Stimulated activated CD4-positive, alpha-beta T cell treated with anti-CD3 and anti-CD28 coated beads, TNF-alpha, amount 100 ng/mL, for 48 hours (primary cell): ENCODE data around the gene HP1BP3.

Experiments used
- DNase-seq, 3 donors: peaks; one replicate each; pipeline ENCODE4 v3.0.0-alpha.2; 2020; ENCODE audit warnings: low read depth in 3 of 3

Gene HP1BP3

GRCh38 chr1:20711285-20712214 is 75.6 kb downstream of the HP1BP3 start:
- no peak for DNase-seq

DNA sequence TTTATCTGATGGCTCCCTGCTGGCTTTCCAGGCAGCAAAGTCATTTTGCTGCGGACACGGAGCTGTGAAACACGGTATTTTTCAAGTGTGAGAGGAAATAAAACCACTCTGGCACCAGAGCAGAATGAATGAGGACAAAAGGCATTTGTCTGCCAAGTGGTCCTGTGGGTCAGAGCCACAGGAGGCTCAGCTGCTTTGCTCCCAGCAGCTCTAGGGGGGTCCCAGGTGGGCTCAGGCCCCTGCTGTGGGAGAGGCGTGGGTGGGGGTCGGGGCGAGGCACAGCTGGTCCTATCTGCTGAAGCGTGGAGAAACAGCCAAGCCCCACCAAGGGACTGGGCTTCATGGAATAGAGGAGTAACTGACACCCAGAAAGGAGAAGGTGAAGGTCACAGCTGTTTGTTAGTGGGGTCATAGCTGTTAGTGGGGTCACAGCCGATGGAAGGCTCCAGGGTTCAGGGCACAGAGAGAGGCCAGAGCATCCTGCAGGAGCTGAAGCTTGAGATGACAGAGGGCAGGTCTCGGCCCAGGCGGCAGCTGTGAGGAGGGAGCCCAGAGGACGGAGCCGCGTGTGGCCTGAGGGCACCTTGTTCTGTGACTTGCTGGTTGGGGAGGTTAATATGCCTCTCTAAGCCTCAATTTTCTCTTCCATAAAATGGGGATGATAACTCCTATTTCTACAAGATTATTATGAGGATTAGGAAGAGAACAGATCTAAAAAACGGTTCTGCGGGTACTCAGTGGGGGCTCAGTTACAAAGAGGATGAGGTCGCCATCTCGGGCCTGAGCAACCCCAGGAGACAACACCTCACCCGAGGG is 76.4 kb downstream of the HP1BP3 start:
- no peak for DNase-seq

- no peak for DNase-seq
Measured at GRCh38 chr1:20709868-20710267, 77.2 kb downstream of the HP1BP3 start.

- DNase-seq, result no peak
Measured at GRCh38 chr1:20708891-20709290, 78.2 kb downstream of the HP1BP3 start.

- DNase-seq, result no peak
Measured at GRCh38 chr1:20708057-20708456, 79.0 kb downstream of the HP1BP3 start.

DNA sequence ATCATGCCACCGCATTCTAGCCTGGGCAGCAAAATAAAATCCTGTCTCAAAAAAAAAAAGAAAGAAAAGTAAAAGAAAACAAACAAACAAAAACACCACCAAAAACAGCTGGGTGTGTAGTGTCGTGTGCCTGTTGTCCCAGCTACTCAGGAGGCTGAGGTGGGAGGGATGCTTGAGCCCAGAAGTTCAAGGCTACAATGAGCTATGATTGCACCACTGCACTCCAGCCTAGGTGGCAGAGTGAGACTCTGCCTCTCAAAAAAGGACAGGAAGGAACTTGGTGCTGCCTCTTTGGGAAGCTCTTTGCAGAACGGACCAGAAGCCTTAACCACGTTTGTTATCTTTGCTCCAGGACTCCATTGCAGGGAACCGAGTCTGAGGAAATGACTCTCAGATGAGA is 80.3 kb downstream of the HP1BP3 start:
- DNase-seq, result no peak

- DNase-seq, result no peak
Measured at GRCh38 chr1:20705203-20705755, 81.8 kb downstream of the HP1BP3 start.

DNA sequence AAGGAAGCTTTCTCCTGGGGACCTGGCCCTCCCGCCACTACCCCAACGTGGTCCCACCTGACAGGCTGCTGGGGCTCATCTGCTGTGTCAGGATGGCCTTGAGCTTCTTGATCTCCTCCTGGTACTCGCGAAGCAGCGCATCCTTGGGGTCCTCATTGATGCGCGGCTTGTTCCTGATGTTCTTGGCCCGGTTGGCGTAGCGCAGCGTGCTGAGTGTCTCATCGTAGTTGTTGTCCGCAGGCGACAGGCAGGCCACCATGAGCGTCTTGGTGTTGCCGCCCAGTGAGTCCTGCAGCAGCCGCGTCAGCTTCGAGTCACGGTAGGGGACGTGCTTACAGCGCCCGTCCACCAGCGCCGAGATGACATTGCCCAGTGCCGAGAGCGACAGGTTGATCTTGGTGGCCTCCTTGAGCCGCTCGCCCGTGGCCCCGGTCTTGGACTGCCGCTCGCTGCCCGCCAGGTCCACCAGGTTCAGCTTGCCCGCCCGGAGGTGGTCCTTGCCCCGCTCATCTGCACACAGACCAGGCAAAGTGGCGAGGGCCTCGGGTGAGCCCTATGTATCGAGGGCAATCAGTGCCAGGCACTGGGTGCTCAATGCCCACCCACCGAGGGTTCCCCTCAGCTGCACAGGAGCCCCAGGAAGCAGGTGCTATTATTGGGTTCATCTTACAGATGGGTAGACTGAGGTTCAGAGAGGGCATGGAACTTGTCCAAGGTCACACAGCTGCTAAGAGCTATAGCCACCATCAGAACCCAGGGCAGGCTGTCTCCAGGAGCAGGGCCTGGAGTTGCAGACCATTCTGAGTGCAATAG is 82.5 kb downstream of the HP1BP3 start:
- no peak for DNase-seq

DNA sequence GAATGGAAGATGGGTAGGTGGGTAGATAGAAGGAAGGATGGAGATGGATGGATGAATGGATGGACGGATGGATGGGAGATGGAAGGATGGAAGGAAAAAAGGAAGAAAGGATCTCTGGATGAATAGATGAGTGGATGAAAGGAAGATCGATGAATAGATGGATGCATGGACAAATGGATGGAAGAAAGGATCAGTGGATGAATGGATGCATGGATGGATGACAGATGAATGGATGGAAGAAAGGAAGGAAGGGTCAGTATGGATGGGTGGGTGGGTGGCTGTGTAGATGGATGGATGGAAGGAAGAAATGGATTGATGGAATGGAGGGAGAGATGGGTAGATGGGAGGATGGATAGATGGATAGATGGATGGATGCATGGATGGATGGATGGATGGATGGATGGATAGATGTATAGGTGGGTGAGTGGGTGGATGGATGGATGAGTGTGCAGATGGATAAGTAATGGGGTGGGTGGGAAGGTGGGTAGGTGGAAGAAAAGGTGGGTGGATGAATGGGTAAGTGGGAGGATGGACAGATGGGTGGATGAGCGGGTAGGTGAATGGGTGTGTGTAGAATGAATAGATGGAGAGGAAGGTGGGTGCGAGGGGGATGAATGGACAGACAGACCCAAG is 83.9 kb downstream of the HP1BP3 start:
- no peak for DNase-seq

DNA sequence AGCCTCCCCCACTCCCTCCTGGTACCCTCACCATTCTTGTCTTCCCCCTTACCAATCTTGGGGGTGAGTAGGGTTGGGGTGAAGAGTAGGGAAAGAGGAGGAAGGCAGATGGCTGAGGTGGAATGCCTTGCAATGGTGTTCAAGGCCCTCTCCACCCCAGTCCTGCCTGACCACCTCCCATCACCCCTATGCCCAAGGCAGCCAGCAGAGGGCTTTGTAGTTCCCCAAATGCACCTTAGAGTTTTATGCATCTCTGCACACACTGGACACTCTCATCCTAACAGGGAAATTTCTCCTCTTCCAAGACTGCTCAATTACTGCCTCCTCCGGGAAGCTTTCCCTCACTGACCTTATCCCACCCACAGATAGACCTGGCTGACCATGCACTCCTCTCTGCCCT is 84.7 kb downstream of the HP1BP3 start:
- no peak for DNase-seq

DNA sequence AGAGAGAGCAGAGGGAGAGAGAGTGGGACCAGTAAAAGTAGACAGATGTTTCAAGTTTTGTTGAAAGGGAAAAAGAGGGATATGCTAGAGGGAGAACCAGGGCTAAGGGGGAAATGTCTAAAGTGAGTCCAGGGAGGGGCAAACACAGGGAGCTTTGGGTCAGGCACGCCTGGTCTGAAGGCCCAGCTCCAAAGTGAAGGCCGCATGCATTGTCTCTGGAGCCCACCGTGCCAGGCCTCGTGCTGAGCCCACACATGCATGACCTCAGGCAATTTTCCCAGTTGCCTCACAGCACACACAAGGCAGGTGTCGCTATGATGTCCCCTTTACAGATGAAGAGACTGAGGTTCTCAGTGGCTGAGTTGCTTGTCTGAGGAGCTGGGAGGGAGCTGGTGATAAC is 85.3 kb downstream of the HP1BP3 start:
- no peak for DNase-seq

DNA sequence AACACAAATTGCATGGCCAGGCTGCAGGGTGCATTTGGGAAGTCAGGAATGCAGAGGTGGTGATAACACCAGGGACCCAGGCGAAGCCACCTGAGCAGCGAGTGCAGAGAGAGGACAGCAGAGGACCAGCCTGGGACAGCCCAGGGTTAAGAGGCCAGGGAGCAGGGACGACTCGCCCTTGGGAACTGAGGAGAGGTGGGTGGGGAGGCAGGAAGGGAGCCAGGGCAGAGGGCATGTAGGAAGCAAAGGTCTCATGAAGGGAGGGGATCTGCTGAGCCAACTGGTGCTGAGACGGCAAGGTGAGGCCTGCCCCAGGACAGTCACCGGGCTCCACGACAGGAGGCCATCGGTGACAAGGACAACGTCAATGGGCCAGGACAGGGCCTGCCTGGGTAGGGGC is 85.7 kb downstream of the HP1BP3 start:
- DNase-seq, result no peak

DNA sequence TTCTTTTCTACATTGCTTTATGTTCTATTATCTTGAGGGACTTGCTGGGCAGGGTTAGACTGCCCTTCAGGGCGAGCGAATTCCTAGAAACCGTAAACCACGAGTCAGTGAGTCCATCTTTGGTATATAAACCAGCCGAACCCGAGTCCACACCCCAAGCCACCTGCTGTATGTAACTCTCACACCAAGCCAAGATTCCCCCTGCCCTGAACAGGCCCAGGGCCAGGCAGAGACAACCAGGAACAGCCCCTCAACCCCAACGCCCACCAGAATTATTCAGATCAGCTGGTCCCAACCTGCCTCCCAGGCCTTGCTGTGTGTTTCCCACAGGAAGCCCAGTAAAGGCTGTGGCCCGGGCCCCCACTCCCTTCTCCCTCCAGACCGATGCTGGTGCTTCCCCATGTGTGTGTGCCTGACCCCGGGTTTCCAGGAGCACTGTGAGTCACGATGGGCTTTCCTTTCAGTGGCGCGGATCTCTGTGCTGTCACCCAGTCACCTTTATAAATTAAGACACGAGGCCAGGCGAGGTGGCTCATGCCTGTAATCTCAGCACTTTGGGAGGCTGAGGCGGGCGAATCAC is 86.4 kb downstream of the HP1BP3 start:
- no peak for DNase-seq

- no peak for DNase-seq
Measured at GRCh38 chr1:20699558-20699957, 87.5 kb downstream of the HP1BP3 start.

DNA sequence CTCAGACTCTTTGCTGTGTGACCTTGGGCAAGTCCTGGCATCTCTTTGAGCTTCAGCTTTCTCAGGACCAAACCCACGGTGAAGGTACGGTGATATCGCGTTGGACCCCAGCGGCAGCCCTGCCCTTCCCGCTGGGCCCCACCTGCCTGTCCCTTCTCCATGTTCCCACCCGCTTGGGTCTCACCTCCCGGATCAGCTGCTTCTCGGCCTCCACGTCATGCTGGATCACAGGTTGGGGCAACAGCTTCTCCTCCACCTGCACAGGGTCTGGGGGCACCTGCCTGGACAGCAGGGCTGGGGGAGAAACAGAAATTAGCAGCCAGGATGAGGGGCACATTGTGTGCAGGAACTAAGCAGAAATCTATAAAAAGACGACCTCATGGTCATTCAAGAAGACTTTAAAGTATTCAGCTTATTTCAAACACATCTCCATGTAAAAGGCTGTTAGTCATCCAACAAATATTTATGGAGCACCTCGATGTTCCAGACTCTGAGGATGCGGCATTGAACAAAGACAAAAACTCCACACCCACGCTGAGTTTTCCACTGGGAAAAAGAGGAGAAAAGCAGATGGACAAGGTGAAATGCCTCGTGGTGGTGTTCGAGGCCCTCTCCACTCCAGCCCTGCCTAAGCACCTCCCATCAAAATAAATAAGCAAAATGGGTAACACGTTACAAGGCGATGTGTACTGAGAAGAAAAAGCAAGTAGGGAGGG is 88.8 kb downstream of the HP1BP3 start:
- DNase-seq, result no peak

DNA sequence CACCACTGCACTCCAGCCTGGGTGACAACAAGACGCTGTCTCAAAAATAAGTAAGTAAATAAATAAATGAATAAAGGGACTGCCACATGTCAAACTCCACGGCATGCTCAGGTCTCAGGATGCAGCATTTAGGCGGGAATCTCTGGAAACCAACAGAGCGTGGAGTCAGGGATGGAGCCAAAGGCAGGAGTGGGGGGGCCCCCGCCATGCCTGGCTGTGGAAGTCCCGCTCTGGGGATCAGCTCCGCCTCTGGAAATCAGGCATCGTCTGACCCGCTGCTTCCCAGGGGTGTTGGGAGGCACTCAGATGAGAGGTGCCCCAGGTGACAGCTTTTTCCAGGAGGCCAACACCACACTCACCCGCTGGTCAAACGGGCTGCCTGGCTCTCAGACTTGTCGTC is 89.5 kb downstream of the HP1BP3 start:
- no peak for DNase-seq

GRCh38 chr1:20696397-20697333 is 90.4 kb downstream of the HP1BP3 start:
- DNase-seq, result peak; percentile 50 to 71 (median 62)

GRCh38 chr1:20695515-20695914 is 91.6 kb downstream of the HP1BP3 start:
- no peak for DNase-seq

- no peak for DNase-seq
Measured at GRCh38 chr1:20693623-20694022, 93.5 kb downstream of the HP1BP3 start.
